NCI-H446 treated with DMSO at 0.1 percent for 48 hours (cell line): ENCODE data around the gene ANXA6.

Experiments
- DNase-seq: peaks from one replicate; lab custom pipeline; 2025; lab: John Stamatoyannopoulos, UW

Gene ANXA6

GRCh38 chr5:151153300-151153699 lies 4.3 kb downstream of the ANXA6 start:
- no peak for DNase-seq

- DNase-seq: no peak
These were observed 5.8 kb downstream of the ANXA6 start for GRCh38 chr5:151151793-151152192.

- DNase-seq: no peak
These were observed 6.3 kb downstream of the ANXA6 start for GRCh38 chr5:151151263-151151660.

- no peak for DNase-seq
These were observed 6.9 kb downstream of the ANXA6 start for GRCh38 chr5:151150471-151151262.

GRCh38 chr5:151148583-151148982 lies 9.0 kb downstream of the ANXA6 start:
- no peak for DNase-seq

- no peak for DNase-seq
These were observed 10.5 kb downstream of the ANXA6 start for GRCh38 chr5:151147033-151147432.

GRCh38 chr5:151146061-151146460 lies 11.5 kb downstream of the ANXA6 start:
- no peak for DNase-seq

- no peak for DNase-seq
These were observed 12.7 kb downstream of the ANXA6 start for GRCh38 chr5:151144922-151145321.

- no peak for DNase-seq
These were observed 13.3 kb downstream of the ANXA6 start for GRCh38 chr5:151144275-151144674.

GRCh38 chr5:151143645-151144044 lies 13.9 kb downstream of the ANXA6 start:
- no peak for DNase-seq

GRCh38 chr5:151142933-151143332 lies 14.6 kb downstream of the ANXA6 start:
- DNase-seq: no peak

GRCh38 chr5:151141535-151141934 lies 16.0 kb downstream of the ANXA6 start:
- DNase-seq: no peak

- DNase-seq: no peak
These were observed 16.7 kb downstream of the ANXA6 start for GRCh38 chr5:151140686-151141459.

GRCh38 chr5:151139646-151140045 lies 17.9 kb downstream of the ANXA6 start:
- no peak for DNase-seq

GRCh38 chr5:151139015-151139414 lies 18.6 kb downstream of the ANXA6 start:
- DNase-seq: no peak

GRCh38 chr5:151138114-151138513 lies 19.5 kb downstream of the ANXA6 start:
- no peak for DNase-seq

GRCh38 chr5:151137067-151137825 lies 20.3 kb downstream of the ANXA6 start:
- DNase-seq: no peak

GRCh38 chr5:151134228-151134627 lies 23.4 kb downstream of the ANXA6 start:
- DNase-seq: no peak

- DNase-seq: no peak
These were observed 24.6 kb downstream of the ANXA6 start for GRCh38 chr5:151132963-151133362.

- no peak for DNase-seq
These were observed 26.4 kb downstream of the ANXA6 start for GRCh38 chr5:151130922-151131891.

- DNase-seq: no peak
These were observed 27.2 kb downstream of the ANXA6 start for GRCh38 chr5:151130235-151130921.
